BLaER1 treated with 17β-estradiol and CSF1 and Interleukin-3, amounts not matched to agents 10 nM and 100 nM (cell line): ENCODE measurements around the gene WNT1.
A peak's percentile ranks its signal among the peaks of the same experiment; 100 is the strongest.

Experiments
- H3K27ac ChIP-seq, 11 experiments: shearing (Covaris generic); formaldehyde crosslinking; 2 replicates each; pipeline ENCODE4 v1.8.1; 2022
- H3K27me3 ChIP-seq, 11 experiments: shearing (Covaris generic); formaldehyde crosslinking; 2 replicates each; pipeline ENCODE4 v1.8.1; 2022
- H3K36me3 ChIP-seq, 11 experiments: shearing (Covaris generic); formaldehyde crosslinking; 2 replicates each; pipeline ENCODE4 v1.8.1; 2022
- H3K4me1 ChIP-seq, 10 experiments: shearing (Covaris generic); formaldehyde crosslinking; 2 replicates each; pipeline ENCODE4 v1.8.1; 2022
- H3K4me2 ChIP-seq, 11 experiments: shearing (Covaris generic); formaldehyde crosslinking; 2 replicates each; pipeline ENCODE4 v1.8.1; 2022
- H3K4me3 ChIP-seq, 10 experiments: shearing (Covaris generic); formaldehyde crosslinking; 2 replicates each; pipeline ENCODE4 v1.8.1; 2022
- H3K9ac ChIP-seq, 11 experiments: shearing (Covaris generic); formaldehyde crosslinking; 2 replicates each; pipeline ENCODE4 v1.8.1; 2022
- H3K9me3 ChIP-seq, 11 experiments: shearing (Covaris generic); formaldehyde crosslinking; replicated peaks in 1 of 11; 2 replicates each; pipeline ENCODE4 v1.8.1; 2022
- H4K20me1 ChIP-seq, 11 experiments: shearing (Covaris generic); formaldehyde crosslinking; 2 replicates each; pipeline ENCODE4 v1.8.1; 2022
- Cebpa-rat ChIP-seq, 11 experiments: shearing (Covaris generic); IDR thresholded peaks; 2 replicates each; pipeline ENCODE4 v1.8.1; 2022

Gene WNT1

GRCh38 chr12:48978291-48978740 is at the start of gene WNT1:
WNT1 (plus strand) TSS chr12:48978322; CDS start chr12:48978651, 329 bp downstream.
- TF ChIP-seq Cebpa-rat (IDR thresholded peaks at IDR 0.05), result no peak
- H3K9me3 ChIP-seq, result peaks cover 0 to 8% (median 0%) of the 10 kb centered on the region in 11 experiments; a peak in 5 of 22 replicates
- H3K27me3 ChIP-seq, result peaks cover 98 to 100% (median 99%) of the 10 kb centered on the region in 11 experiments
- H3K27ac ChIP-seq, result no peak within 1 kb of the TSS
- no peaks in the 10 kb centered on the region for H3K36me3 ChIP-seq
- no peak within 1 kb of the TSS for H3K9ac ChIP-seq
- peaks cover 0 to 84% (median 50%) of the 10 kb centered on the region in 11 experiments; a peak in 20 of 22 replicates for H4K20me1 ChIP-seq
- H3K4me3 ChIP-seq, result peak within 1 kb of the TSS; percentile 10 to 66 (median 54); a peak in 17 of 20 replicates
- H3K4me1 ChIP-seq, result peaks cover 47 to 60% (median 52%) of the 10 kb centered on the region in 10 experiments
- peak within 1 kb of the TSS; percentile 84 to 98 (median 92) for H3K4me2 ChIP-seq

- peaks cover 38 to 81% (median 76%) of the 10 kb centered on the region in 11 experiments for H3K36me3 ChIP-seq
Measured at GRCh38 chr12:48929551-48929950, 48.6 kb upstream of the WNT1 start.

GRCh38 chr12:48930475-48930874 is 47.6 kb upstream of the WNT1 start:
- Histone ChIP-seq H4K20me1 (peaks cover 6 to 84% (median 37%) of the 10 kb centered on the region in 11 experiments; a peak in 17 of 22 replicates), H3K4me2 (no peak overlapping the region), H3K36me3 (peaks cover 46 to 90% (median 85%) of the 10 kb centered on the region in 11 experiments), H3K4me3 (no peak overlapping the region), H3K4me1 (peaks cover 5 to 45% (median 32%) of the 10 kb centered on the region in 10 experiments; a peak in 19 of 20 replicates), H3K27me3 (no peaks in the 10 kb centered on the region), H3K9me3 (no peaks in the 10 kb centered on the region), H3K27ac (no peak overlapping the region), H3K9ac (no peak overlapping the region)
- TF ChIP-seq Cebpa-rat (IDR thresholded peaks at IDR 0.05), result no peak

More at GRCh38 chr12:48929551-48929950, 48.6 kb upstream of the WNT1 start:
- peaks cover 8 to 38% (median 24%) of the 10 kb centered on the region in 10 experiments for H3K4me1 ChIP-seq
- H3K27ac ChIP-seq, result no peak overlapping the region
- H3K9ac ChIP-seq, result no peak overlapping the region
- H4K20me1 ChIP-seq, result peaks cover 6 to 79% (median 28%) of the 10 kb centered on the region in 11 experiments; a peak in 16 of 22 replicates
- TF ChIP-seq Cebpa-rat (IDR thresholded peaks at IDR 0.05), result no peak
- no peaks in the 10 kb centered on the region for H3K9me3 ChIP-seq
- no peak overlapping the region for H3K4me2 ChIP-seq
- no peaks in the 10 kb centered on the region for H3K27me3 ChIP-seq
- H3K4me3 ChIP-seq, result no peak overlapping the region

GRCh38 chr12:48932878-48933277 is 45.2 kb upstream of the WNT1 start:
- TF ChIP-seq Cebpa-rat (IDR thresholded peaks at IDR 0.05), result no peak
- Histone ChIP-seq H3K4me1 (peaks cover 0 to 42% (median 29%) of the 10 kb centered on the region in 10 experiments; a peak in 16 of 20 replicates), H3K4me3 (no peak overlapping the region), H3K36me3 (peaks cover 63 to 98% (median 92%) of the 10 kb centered on the region in 11 experiments), H3K4me2 (peak overlapping the region in 4 of 11 experiments; percentile 81 to 94 (median 90); a peak in 6 of 22 replicates), H3K27me3 (no peaks in the 10 kb centered on the region), H3K9ac (no peak overlapping the region), H3K27ac (no peak overlapping the region), H3K9me3 (no peaks in the 10 kb centered on the region), H4K20me1 (peaks cover 20 to 84% (median 60%) of the 10 kb centered on the region in 11 experiments; a peak in 21 of 22 replicates)

- Histone ChIP-seq H3K4me2 (peak overlapping the region in 9 of 11 experiments; percentile 6 to 94 (median 86); a peak in 17 of 22 replicates), H3K9ac (peak overlapping the region in 7 of 11 experiments; percentile 13 to 59 (median 47); a peak in 13 of 22 replicates), H3K4me3 (peak overlapping the region in 2 of 10 experiments; percentile 11 to 41; a peak in 3 of 20 replicates), H3K27me3 (no peaks in the 10 kb centered on the region), H3K9me3 (no peaks in the 10 kb centered on the region), H3K4me1 (peaks cover 3 to 42% (median 31%) of the 10 kb centered on the region in 10 experiments; a peak in 18 of 20 replicates), H3K36me3 (peaks cover 65 to 97% (median 91%) of the 10 kb centered on the region in 11 experiments), H3K27ac (peak overlapping the region in 6 of 11 experiments; percentile 16 to 60 (median 24); a peak in 7 of 22 replicates), H4K20me1 (peaks cover 20 to 86% (median 63%) of the 10 kb centered on the region in 11 experiments; a peak in 21 of 22 replicates)
- TF ChIP-seq Cebpa-rat (IDR thresholded peaks at IDR 0.05), result no peak
Measured at GRCh38 chr12:48933664-48934311, 44.3 kb upstream of the WNT1 start.

GRCh38 chr12:48934312-48934706 is 43.8 kb upstream of the WNT1 start:
- no peaks in the 10 kb centered on the region for H3K9me3 ChIP-seq
- H3K27me3 ChIP-seq, result no peaks in the 10 kb centered on the region
- peaks cover 20 to 87% (median 65%) of the 10 kb centered on the region in 11 experiments; a peak in 21 of 22 replicates for H4K20me1 ChIP-seq
- H3K9ac ChIP-seq, result peak overlapping the region in 7 of 11 experiments; percentile 13 to 59 (median 47); a peak in 13 of 22 replicates
- peak overlapping the region in 2 of 10 experiments; percentile 11 to 41; a peak in 3 of 20 replicates for H3K4me3 ChIP-seq
- peak overlapping the region in 9 of 11 experiments; percentile 6 to 94 (median 86); a peak in 17 of 22 replicates for H3K4me2 ChIP-seq
- peaks cover 9 to 42% (median 33%) of the 10 kb centered on the region in 10 experiments; a peak in 19 of 20 replicates for H3K4me1 ChIP-seq
- no peak for TF ChIP-seq Cebpa-rat (IDR thresholded peaks at IDR 0.05)
- H3K27ac ChIP-seq, result peak overlapping the region in 6 of 11 experiments; percentile 16 to 60 (median 24); a peak in 7 of 22 replicates
- peaks cover 71 to 97% (median 92%) of the 10 kb centered on the region in 11 experiments for H3K36me3 ChIP-seq

GRCh38 chr12:48936379-48936979 is 41.6 kb upstream of the WNT1 start:
- TF ChIP-seq Cebpa-rat (IDR thresholded peaks at IDR 0.05), result no peak
- Histone ChIP-seq H3K27me3 (no peaks in the 10 kb centered on the region), H3K27ac (no peak overlapping the region), H3K4me3 (no peak overlapping the region), H3K4me2 (no peak overlapping the region), H3K36me3 (peaks cover 80 to 97% (median 92%) of the 10 kb centered on the region in 11 experiments), H3K9ac (no peak overlapping the region), H3K9me3 (no peaks in the 10 kb centered on the region), H4K20me1 (peaks cover 27 to 96% (median 84%) of the 10 kb centered on the region in 11 experiments; a peak in 21 of 22 replicates), H3K4me1 (peaks cover 30 to 58% (median 43%) of the 10 kb centered on the region in 10 experiments)

GRCh38 chr12:48937170-48937569 is 41.0 kb upstream of the WNT1 start:
- H3K27me3 ChIP-seq, result no peaks in the 10 kb centered on the region
- peaks cover 82 to 99% (median 94%) of the 10 kb centered on the region in 11 experiments for H3K36me3 ChIP-seq
- no peaks in the 10 kb centered on the region for H3K9me3 ChIP-seq
- H3K27ac ChIP-seq, result no peak overlapping the region
- H3K4me2 ChIP-seq, result no peak overlapping the region
- H3K4me1 ChIP-seq, result peaks cover 37 to 62% (median 43%) of the 10 kb centered on the region in 10 experiments
- H3K4me3 ChIP-seq, result no peak overlapping the region
- no peak for TF ChIP-seq Cebpa-rat (IDR thresholded peaks at IDR 0.05)
- peak overlapping the region in 2 of 11 experiments; percentile 7 to 15; a peak in 1 of 22 replicates for H3K9ac ChIP-seq
- H4K20me1 ChIP-seq, result peaks cover 34 to 99% (median 90%) of the 10 kb centered on the region in 11 experiments
